Occipital lobe (tissue), 2 donors: Measurements from ENCODE around the gene TLR1. TPM values are rescaled to one million over a fixed set of nuclear protein-coding genes. Genes with fewer than 3 reads are reported as not detected.

Source experiments
- DNase-seq: peaks from one replicate; lab custom pipeline; 2025; lab: John Stamatoyannopoulos, UW
- total RNA-seq: library from RNA; depleted of rRNA; stranded (reverse); fragments of >200 nt; gene quantifications from one replicate; pipeline ENCODE4 v1.2.3, GENCODE V29; 2014

TLR1 gene, protein sequence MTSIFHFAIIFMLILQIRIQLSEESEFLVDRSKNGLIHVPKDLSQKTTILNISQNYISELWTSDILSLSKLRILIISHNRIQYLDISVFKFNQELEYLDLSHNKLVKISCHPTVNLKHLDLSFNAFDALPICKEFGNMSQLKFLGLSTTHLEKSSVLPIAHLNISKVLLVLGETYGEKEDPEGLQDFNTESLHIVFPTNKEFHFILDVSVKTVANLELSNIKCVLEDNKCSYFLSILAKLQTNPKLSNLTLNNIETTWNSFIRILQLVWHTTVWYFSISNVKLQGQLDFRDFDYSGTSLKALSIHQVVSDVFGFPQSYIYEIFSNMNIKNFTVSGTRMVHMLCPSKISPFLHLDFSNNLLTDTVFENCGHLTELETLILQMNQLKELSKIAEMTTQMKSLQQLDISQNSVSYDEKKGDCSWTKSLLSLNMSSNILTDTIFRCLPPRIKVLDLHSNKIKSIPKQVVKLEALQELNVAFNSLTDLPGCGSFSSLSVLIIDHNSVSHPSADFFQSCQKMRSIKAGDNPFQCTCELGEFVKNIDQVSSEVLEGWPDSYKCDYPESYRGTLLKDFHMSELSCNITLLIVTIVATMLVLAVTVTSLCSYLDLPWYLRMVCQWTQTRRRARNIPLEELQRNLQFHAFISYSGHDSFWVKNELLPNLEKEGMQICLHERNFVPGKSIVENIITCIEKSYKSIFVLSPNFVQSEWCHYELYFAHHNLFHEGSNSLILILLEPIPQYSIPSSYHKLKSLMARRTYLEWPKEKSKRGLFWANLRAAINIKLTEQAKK
- total RNA-seq: 10.5 TPM

DNA sequence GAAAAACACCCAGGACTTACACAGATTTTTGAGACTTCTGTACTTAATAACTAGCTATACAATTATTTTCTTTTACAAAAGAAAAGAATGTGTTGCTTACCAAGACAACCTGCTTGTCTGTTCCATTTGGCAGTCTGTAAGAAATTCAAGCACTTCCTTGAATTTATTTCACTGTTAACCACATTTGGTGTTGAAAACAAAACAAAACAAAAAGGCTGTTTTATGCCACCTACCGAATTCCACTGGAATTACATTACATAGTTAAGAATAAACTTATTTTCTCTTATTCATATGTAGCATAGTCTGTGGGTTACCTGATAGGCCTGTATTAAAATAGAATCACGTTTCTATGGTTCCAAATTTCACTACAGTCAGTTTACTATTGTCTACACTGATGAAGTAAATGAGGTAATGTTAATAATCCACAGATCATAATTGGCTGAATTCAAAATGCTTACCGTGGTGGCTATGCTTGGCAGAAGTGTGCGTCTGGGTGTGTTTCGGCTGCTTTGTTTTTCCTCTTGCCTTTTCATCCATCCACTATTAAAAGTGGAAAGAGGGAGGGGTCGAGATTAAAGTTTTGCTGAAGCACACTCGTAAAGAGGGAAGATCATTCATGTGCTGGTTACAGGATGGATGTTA is at the start of gene TLR1:
TLR1 (minus strand) TSS at position 138 of the 642 bp plus-strand sequence. CDS start 5,960 bp downstream, outside the sequence.
- no peak for DNase-seq

DNA sequence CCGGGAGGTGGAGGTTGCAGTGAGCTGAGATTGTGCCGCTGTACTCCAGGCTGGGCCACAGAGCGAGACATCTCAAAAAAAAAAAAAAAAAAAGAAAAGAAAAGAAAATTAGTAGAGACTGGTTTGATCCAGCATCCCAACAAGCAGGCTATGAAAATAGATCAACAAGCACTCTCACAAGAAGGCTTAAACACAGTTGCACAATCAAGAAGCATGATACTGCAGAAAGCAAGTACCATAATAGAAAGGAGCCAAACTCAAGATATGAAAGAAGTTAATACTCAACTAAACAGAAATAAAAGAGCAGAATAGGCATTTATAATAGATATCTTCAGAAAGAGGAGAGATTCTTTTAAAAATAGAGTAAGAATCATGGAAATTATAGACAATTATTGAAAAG is 41.4 kb upstream of the TLR1 start:
- DNase-seq: no peak

DNA sequence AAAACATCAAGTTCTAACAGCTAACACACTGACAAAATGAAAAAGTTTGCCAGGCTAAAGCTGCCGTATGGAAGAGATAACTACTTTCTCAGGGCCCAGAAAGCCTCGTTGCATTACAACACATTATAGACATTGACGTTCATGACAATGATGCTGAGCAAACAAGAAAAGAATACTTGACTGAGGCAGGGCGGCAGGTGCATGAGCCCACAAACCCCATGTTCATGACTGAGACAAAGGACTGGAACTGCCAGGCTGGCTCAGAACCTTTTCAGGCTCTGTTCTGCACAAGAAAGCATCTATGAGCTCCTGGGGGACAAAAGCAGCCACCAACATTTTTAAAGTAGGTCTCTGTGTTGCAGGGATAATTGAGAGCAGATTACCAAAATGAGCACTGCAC is 38.4 kb upstream of the TLR1 start:
- no peak for DNase-seq

DNA sequence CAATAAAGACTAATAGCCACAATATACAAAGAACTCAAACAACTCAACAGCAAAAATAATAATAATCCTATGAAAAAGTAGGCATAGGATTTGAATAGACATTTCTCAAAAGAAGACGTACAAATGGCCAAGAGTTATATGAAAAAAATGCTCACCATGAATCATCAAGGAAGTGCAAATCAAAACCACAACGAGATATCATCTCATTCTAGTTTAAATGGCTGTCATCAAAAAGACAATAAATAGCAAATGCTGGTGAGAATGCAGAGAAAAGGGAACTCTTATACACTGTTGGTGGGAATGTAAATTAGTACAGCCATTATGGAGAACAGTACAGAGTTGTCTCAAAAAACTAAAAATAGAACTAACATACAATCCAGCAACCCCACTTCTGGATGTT is 33.3 kb upstream of the TLR1 start:
- no peak for DNase-seq

DNA sequence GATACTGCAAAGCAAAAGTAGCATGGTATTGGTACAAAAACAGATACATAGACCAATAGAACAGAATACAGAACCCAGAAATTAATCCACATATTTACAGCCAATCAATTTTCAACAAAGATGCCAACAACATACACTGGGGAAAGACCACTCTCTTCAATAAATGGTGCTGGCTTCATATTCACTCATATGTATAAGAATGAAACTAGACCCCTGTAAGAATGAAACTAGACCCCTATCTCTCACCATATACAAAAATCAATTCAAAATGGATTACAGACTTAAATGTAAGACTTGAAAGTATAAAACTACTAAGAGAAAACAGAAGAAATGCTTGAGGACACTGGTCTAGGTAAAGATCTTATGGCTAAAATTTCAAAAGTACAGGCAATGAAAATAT is 32.7 kb upstream of the TLR1 start:
- DNase-seq: no peak

DNA sequence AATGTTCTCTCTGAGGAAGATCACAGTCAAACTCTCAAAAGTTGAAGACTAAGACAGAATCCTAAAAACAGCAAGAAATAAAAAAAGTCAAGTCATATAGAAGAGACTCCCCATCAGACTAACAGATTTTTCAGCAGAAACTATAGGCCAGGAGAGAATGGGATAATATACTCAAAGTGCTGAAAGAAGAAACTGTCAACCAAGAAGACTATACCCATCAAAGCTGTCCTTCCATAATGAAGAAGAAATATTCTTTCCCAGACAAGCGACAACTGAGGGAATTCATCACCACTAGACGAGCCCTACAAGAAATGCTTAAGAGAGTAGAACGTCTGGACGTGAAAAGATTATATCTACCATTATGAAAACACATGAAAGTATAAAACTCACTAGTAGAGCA is 30.0 kb upstream of the TLR1 start:
- DNase-seq: no peak

DNA sequence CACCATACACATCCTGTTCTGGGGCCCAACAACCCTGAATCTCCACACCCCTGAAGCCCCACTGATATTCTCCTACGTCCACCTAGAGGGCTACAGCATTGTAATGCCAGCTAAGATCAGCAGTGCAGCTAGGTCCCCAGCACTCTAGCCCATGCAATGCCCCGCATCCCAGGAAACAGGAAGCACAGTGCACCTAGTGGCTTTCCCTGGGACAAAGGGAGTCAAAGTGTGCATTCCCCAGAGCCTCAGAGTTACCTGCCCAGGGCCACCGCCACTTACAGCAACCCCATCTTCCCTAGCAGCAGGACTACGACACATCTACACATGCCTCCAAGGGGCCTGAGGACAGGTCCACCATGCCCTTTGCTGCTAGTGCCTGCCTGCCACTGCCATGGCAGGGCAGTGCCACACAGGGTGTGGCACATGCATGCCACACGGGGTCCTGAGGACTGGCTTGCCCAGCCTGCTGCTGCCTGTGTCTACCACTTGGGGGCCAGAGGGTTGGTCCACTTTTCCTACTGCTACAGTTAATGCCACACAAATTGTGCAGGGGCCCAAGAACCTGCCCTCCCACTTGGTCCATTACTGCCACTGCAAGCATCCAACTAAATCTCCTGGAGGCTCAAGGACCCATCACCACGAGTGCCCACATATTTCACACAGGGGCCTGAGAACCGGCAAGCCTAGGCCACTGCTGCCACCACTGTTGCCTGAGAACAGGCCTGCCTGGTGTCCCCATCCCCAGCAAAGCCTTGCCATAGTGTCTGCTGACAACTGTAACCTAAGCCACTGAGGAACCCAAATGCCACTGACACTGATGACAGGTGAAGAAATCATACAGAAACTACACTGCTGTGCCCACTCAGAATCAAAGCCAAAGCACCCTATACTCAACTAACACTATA is 28.3 kb upstream of the TLR1 start:
- DNase-seq: no peak

DNA sequence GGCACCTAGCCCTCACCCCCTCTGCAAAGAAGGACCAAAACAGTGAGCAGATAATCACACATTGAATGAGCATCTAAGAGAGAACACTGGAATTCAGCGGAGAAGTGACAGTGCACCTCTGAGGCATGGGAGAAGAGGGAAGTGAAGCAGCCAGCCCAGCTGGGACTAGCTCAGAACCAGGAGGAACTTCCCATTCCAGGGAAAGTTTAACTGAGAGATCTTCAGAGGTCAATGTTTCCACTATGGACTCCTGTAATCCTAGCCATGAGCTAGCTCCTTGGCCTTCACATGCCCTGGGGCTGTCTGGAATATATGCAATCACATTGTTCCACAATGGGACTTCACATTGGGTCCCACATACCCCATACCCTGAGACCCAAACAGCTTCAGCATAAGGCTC is 27.6 kb upstream of the TLR1 start:
- no peak for DNase-seq

DNA sequence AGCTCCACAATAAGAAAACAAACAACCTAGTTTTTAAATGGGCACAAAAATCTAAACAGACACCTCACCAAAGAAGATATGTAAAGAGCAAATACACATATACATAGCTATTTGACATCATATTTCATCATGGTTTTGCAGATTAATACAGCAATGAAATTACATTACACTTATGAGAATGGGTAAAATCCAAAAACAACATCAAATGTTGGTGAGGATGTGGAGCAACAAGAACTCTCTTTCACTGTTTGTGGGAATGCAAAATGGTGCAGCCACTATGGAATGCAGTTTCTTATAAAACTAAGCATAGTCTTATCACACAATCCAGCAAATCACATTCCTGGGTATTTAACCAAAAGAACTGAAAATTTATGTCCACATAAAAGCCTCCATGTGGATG is 27.1 kb upstream of the TLR1 start:
- no peak for DNase-seq

DNA sequence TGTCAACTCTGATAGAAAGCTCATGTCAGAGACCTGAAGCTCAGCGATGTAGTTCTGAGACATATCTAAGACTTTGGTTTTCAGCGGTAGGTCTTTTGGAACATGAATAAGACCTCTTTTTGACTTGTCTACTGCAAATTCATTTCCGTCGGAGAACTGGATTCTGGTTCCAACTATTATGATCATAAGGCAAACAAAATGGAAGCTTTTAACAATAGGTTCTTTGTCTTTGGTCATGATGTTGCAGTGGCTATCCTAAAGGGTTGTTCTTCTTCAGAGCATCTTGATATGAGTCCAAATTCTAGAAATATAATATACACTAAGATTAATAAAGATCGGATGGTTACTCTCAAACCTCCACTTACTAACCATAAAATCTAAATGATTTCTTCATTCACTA is 24.6 kb upstream of the TLR1 start:
- no peak for DNase-seq

DNA sequence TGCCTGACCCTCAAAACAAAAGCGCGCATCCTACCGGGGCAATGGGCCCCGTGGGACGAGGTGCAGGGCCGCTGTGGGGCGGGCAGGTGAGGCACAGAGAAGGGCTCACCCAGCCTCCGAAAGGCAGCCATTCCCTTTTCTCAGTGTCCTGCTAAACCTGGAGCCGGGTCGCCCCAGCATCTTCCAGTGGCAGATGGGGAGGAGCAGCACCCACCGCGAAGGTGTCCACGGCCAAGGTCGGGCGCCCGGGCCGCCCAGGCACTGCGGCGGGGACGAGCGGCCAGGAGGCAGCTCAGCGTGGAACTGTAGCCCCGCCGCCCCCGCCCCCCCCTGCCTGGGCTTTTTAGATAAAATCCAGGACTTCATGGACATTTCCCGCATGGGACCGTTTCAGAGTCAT is 19.2 kb upstream of the TLR1 start:
- DNase-seq: no peak

DNA sequence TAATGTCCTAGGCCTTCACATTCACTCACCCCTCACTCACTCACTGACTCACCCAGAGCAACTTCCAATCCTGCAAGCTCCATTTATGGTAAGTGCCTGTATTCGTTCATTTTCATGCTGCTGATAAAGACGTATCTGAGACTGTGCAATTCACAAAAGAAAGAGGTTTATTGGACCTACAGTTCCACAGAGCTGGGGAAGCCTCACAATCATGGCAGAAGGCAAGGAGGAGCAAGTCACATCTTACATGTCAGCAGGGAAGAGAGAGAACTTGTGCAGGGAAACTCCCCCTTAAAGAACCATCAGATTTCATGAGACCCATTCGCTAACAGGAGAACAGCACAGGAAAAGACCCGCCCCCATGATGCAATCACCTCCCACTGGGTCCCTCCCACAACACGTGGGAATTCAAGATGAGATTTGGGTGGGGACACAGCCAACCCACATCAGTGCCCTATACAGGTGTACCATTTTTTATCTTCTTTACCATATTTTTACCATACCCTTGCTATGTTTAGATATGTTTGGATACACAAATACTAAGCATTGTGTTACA is 18.2 kb upstream of the TLR1 start:
- DNase-seq: no peak

DNA sequence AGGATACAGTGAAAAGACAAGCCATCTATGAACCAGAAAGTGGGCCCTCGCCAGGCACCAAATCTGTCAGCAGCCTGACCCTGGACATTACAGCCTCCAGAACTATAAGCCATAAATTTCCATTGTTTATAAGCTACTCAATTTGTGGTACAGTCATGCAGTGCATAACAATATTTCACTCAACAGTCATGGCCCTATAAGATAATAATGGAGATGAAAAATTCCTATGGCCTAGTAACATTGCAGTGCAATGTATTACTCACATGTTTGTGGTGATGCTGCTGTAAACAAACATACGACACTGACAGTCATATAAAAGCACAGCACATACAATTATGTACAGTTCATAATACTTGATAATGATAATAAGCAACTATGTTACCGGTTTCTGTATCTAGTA is 17.1 kb upstream of the TLR1 start:
- DNase-seq: no peak

DNA sequence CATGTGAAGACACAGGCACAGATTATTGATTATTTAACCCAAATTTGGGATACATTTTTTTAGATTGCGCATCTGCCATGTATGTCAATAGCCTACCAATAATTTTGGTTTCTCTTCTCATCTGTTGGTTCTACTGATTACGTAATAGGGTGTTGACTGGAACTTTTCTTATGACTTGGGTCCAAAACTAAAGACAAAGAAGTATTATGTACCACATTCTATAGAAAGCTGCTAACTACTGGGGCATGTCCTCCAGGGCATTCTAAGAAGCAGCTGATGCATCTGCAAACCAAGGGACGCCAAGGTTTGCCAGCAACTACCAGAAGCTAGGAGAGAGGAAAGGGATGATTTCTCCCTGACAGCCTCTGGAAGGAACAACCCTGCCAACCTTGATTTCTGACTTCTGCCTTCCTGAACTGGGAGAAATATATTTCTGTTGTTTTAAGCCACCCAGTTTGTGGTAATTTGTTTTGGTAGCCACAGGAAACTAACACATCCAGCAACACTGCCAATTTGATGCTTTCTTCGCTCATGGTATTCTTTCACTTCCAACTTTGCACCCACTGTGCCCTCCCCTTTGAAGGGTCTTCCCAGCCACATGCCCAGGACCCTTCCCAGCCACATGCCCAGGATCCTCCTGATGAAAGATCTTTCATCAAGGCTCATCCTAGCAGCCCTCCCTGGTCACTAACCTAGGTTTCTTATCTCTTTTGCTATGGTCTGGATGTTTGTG is 15.9 kb upstream of the TLR1 start:
- no peak for DNase-seq

DNA sequence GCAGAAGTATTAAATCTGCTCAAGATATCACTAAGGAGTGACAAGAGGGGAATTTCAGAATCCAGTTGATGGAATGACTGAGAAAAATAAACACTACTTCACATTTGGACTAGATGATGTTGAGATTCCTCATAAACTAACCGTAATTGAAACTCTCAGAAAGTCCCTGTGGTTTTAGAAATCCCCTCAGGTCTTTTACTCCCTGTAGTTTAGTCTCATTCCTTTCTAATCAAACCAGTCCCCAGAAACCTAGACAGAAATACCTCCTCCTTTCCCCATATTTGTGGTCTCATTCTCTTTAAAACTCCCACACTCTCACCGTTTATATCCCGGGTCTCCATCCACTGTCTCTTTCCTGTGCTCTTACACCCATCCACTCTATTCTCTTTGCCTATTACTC is 15.0 kb upstream of the TLR1 start:
- no peak for DNase-seq

DNA sequence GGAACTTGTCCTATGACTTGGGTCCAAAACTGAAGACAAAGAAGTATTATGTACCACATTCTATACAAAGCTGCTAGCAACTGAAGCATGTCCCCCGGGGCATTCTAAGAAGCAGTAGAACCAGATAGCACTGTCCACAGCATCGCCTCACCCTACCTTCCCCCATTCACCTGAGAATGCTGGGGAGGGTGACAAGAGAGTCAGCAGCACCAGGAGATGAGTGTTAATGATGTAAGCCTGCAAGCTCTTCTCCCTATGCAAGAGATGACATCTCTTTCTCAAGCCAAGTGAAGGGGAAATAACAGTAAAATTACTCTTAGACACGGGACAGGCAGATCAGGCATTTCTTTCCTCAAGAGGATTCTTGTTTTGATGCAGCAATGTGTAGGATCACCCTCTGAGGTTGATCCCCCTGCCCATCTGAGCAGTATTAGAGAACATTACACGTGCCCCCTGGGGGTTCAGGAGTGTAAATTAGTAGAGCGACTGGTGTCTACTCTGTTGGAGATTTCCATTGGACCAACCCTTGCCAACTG is 13.9 kb upstream of the TLR1 start:
- DNase-seq: no peak

DNA sequence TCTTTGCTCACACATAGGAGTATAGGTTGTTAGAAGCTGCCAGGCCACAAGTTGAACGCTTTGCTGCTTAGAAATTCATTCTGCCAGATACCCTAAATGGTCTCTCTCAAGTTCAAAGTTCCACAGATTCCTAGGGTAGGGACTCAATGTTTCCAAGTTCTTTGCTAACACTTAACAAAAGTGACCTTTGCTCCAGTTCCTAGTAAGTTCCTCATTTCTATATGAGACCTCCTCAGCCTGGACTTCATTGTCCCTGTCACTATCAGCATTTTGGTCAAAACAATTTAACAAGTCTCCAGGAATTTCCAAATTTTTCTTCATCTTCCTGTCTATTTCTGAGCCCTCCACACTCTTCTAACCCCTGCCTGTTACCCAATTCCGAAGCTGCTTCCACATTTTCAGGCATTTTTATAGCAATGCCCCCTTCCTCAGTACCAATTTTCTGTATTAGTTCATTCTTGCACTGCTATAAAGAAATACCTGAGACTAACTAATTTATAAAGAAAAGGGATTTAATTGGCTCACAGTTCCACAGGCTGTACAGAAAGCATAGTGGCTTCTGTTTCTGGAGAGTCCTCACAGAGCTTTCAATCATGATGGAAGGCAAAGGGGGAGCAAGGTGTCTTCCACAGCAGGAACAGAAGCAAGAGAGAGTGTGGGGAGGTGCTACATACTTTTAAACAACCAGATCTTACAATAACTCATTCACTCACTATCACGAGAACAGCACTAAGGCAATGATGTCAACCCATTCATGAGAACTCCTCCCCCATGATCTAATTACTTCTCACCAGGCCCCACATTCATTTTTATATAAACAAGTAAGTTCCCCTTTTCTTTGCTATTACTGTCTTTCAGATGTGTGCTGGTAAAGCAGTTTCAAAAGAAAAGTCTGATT is 11.5 kb upstream of the TLR1 start:
- DNase-seq: no peak

DNA sequence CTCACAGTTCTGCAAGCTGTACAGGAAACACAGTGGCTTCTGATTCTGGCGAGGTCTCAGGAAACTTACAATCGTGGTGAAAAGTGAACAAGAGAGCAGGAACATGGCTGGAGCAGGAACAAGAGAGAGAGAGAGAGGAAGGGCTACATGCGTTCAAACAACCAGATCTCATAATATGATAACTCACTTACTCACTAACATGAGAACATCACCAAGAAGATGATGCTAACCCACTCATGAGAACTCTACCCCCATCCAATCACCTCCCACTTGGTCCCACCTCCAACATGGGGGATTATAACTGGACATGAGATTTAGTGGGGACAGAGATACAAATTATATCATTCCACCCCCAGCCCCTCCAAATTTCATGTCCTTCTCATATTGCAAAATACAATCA is 9.8 kb upstream of the TLR1 start:
- DNase-seq: no peak

DNA sequence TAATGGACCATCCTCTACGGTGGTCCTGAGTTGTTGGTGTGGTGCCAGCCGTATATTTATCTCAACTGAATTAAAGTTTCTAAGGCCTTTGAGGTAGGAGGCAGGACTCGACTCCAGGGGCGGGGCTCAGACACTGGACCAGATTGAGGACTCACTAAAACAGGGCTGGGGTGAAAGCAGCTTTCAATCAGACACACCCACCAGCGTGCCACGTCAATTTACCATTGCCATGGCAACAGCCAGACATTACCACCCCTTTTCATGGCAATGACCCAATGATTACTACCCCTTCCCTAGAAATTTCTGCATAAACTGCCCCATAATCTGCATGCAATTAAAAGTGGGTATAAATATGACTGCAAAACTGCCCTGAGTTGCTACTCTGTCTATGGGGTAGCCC is 6.7 kb upstream of the TLR1 start:
- DNase-seq: no peak
